IPS DF 6.9 (cell line): ENCODE measurements around the gene LEPR.

Experiments used
- DNase-seq: peaks from one replicate; pipeline ENCODE4 v3.0.0-alpha.2; 2013; ENCODE audit warnings: low read depth, low spot score
- H3K27ac ChIP-seq: one replicate; pipeline ENCODE4 v1.5.1; 2013; ENCODE audit warnings: low read length, control low read depth
- H3K27me3 ChIP-seq: 2 replicates; pipeline ENCODE4 v1.6.1; 2013; ENCODE audit warnings: mild to moderate bottlenecking, low read length; ENCODE audit not compliant: control insufficient read depth, insufficient read depth
- H3K36me3 ChIP-seq: 2 replicates; pipeline ENCODE4 v1.6.1; 2013; ENCODE audit warnings: low read length; ENCODE audit not compliant: control insufficient read depth, insufficient read depth
- H3K4me1 ChIP-seq: 2 replicates; pipeline ENCODE4 v1.6.1; 2013; ENCODE audit warnings: low read length; ENCODE audit not compliant: control insufficient read depth, insufficient read depth
- H3K4me3 ChIP-seq: 2 replicates; pipeline ENCODE4 v1.5.1; 2013; ENCODE audit warnings: mild to moderate bottlenecking, low read length
- H3K9me3 ChIP-seq: 2 replicates; pipeline ENCODE4 v1.6.1; 2013; ENCODE audit warnings: low read length, inconsistent platforms; ENCODE audit not compliant: control insufficient read depth, insufficient read depth
- WGBS: extraction: QIAGEN DNeasy Blood & Tissue Kit; methylation state at CpG from one replicate; pipeline ENCODE4 v1.1.7; 2013; ENCODE audit warnings: mixed read lengths, missing lambda C conversion rate; ENCODE audit not compliant: insufficient read length, insufficient coverage; 5-methylcytosine and 5-hydroxymethylcytosine counted together

The LEPR gene

GRCh38 chr1:65469889-65470340 is 49.4 kb downstream of the LEPR start:
- no CpG with 5 or more reads among the region's 4 CpGs for WGBS
- no peaks in the 10 kb centered on the region for H3K27me3 ChIP-seq
- no peak overlapping the region for H3K27ac ChIP-seq
- no peak overlapping the region for H3K4me3 ChIP-seq
- no peaks in the 10 kb centered on the region for H3K36me3 ChIP-seq
- DNase-seq: no peak
- peaks cover 2% of the 10 kb centered on the region; the same call in 1 of the 2 replicates for H3K4me1 ChIP-seq
- H3K9me3 ChIP-seq: no peaks in the 10 kb centered on the region
